Cardiac muscle cell (in vitro differentiated cells and primary cell): Measurements from ENCODE around the gene HCN2. TPM values are rescaled to one million over a fixed set of nuclear protein-coding genes. Genes with fewer than 3 reads are reported as not detected.

ENCODE experiments used
- DNase-seq, 2 donors: peaks; one replicate each; pipeline versions ENCODE4 v3.0.0 to v3.0.0-alpha.2; 2010 to 2017; ENCODE audit warnings: low read depth in 1 of 2, low spot score in 1 of 2
- H3K27ac ChIP-seq: fragments of 200-600 bp; sonication (generic); 2 replicates; pipeline ENCODE4 v1.5.1; 2016
- H3K27me3 ChIP-seq: fragments of 200-600 bp; sonication (generic); 2 replicates; pipeline ENCODE4 v1.6.0; 2016; ENCODE audit warnings: control low read depth
- H3K36me3 ChIP-seq: fragments of 200-600 bp; sonication (generic); 2 replicates; pipeline ENCODE4 v1.5.1; 2016; ENCODE audit warnings: control low read depth
- H3K4me1 ChIP-seq: fragments of 200-600 bp; sonication (generic); 2 replicates; pipeline ENCODE4 v1.8.1; 2017; ENCODE audit warnings: low read depth, mild to moderate bottlenecking, mixed run types
- H3K4me3 ChIP-seq: fragments of 200-600 bp; sonication (generic); 2 replicates; pipeline ENCODE4 v1.5.1; 2016; ENCODE audit warnings: mild to moderate bottlenecking
- H3K9me3 ChIP-seq: fragments of 200-600 bp; sonication (generic); 2 replicates; pipeline ENCODE4 v1.5.1; 2017; ENCODE audit warnings: low read depth, mild to moderate bottlenecking, control low read depth
- CTCF ChIP-seq: IDR thresholded peaks from 2 replicates; pipeline ENCODE4 v1.5.1; 2012; ENCODE audit warnings: low read depth, mild to moderate bottlenecking, low read length
- polyA plus RNA-seq: library from polyadenylated mRNA; unstranded; fragments of >200 nt; fragmentation: Nextera tagmentation; extraction: Ambion mirVana; gene quantifications from 2 replicates; pipeline ENCODE4 v1.2.1, GENCODE V29; 2016
- total RNA-seq: library from RNA; depleted of rRNA; stranded (reverse); fragments of >200 nt; gene quantifications from 2 replicates; pipeline ENCODE4 v1.2.3, GENCODE V29; 2016

The HCN2 gene
- total and polyA plus RNA-seq, 2 experiments from 2014 or later, result 0.46 to 1.0 TPM

GRCh38 chr19:644363-644762, 54.7 kb downstream of the HCN2 start:
- TF ChIP-seq CTCF, result no peak
- H3K27ac ChIP-seq, result no peak overlapping the region
- peaks cover 19% of the 10 kb centered on the region for H3K36me3 ChIP-seq
- H3K9me3 ChIP-seq, result no peaks in the 10 kb centered on the region
- H3K4me3 ChIP-seq, result no peak overlapping the region
- DNase-seq, result no peak
- peaks cover under 1% of the 10 kb centered on the region for H3K27me3 ChIP-seq
- no peaks in the 10 kb centered on the region for H3K4me1 ChIP-seq

GRCh38 chr19:644789-645188, 55.1 kb downstream of the HCN2 start:
- H3K27ac ChIP-seq, result no peak overlapping the region
- DNase-seq, result no peak
- no peaks in the 10 kb centered on the region for H3K9me3 ChIP-seq
- H3K4me3 ChIP-seq, result no peak overlapping the region
- H3K4me1 ChIP-seq, result no peaks in the 10 kb centered on the region
- no peak for TF ChIP-seq CTCF
- H3K27me3 ChIP-seq, result no peaks in the 10 kb centered on the region
- peaks cover 20% of the 10 kb centered on the region for H3K36me3 ChIP-seq

- H3K9me3 ChIP-seq, result no peaks in the 10 kb centered on the region
- H3K4me1 ChIP-seq, result no peaks in the 10 kb centered on the region
- H3K36me3 ChIP-seq, result peaks cover 20% of the 10 kb centered on the region
- no peak overlapping the region for H3K27ac ChIP-seq
- H3K4me3 ChIP-seq, result no peak overlapping the region
- no peaks in the 10 kb centered on the region for H3K27me3 ChIP-seq
- TF ChIP-seq CTCF, result no peak
- DNase-seq, result no peak
These were observed 56.5 kb downstream of the HCN2 start for GRCh38 chr19:645912-646778.

GRCh38 chr19:646779-647565, 57.3 kb downstream of the HCN2 start:
- Histone ChIP-seq H3K9me3 (no peaks in the 10 kb centered on the region), H3K4me3 (no peak overlapping the region), H3K36me3 (peaks cover 27% of the 10 kb centered on the region), H3K27ac (no peak overlapping the region), H3K27me3 (no peaks in the 10 kb centered on the region), H3K4me1 (no peaks in the 10 kb centered on the region)
- DNase-seq, result no peak
- TF ChIP-seq CTCF, result no peak

- peaks cover 28% of the 10 kb centered on the region for H3K36me3 ChIP-seq
- no peaks in the 10 kb centered on the region for H3K9me3 ChIP-seq
- TF ChIP-seq CTCF, result no peak
- H3K27ac ChIP-seq, result no peak overlapping the region
- DNase-seq, result no peak
- H3K27me3 ChIP-seq, result no peaks in the 10 kb centered on the region
- H3K4me1 ChIP-seq, result no peaks in the 10 kb centered on the region
- no peak overlapping the region for H3K4me3 ChIP-seq
These were observed 58.0 kb downstream of the HCN2 start for GRCh38 chr19:647566-648284.
